Subcutaneous adipose tissue (tissue), 4 donors: Measurements from ENCODE around the gene PACRG. TPM values are rescaled to one million over a fixed set of nuclear protein-coding genes. Genes with fewer than 3 reads are reported as not detected.

ENCODE experiments used
- CTCF ChIP-seq: fragments of 450-650 bp; IDR thresholded peaks from one replicate; pipeline ENCODE4 v1.5.1; 2016; ENCODE audit warnings: low read depth, mild to moderate bottlenecking, control low read depth, antibody characterized with exemption, moderate library complexity
- total RNA-seq, 4 donors: library from RNA; depleted of rRNA; stranded (reverse); fragments of >200 nt; gene quantifications; one replicate each; pipeline ENCODE4 v1.1.0, GENCODE V29; 2016

Gene PACRG
- total RNA-seq, 4 donors from 2014 or later, result 0.34 TPM; not detected in 3

GRCh38 chr6:163249651-163250101, 521.9 kb downstream of the PACRG start:
- TF ChIP-seq CTCF, result no peak

GRCh38 chr6:163250116-163250515, 522.3 kb downstream of the PACRG start:
- TF ChIP-seq CTCF, result no peak

- no peak for TF ChIP-seq CTCF
Measured at GRCh38 chr6:163252061-163252591, 524.4 kb downstream of the PACRG start.

GRCh38 chr6:163253556-163254213, 525.9 kb downstream of the PACRG start:
- no peak for TF ChIP-seq CTCF

- no peak for TF ChIP-seq CTCF
Measured at GRCh38 chr6:163254341-163254835, 526.6 kb downstream of the PACRG start.

- TF ChIP-seq CTCF, result no peak
Measured at GRCh38 chr6:163255265-163255664, 527.5 kb downstream of the PACRG start.

GRCh38 chr6:163259689-163260088, 531.9 kb downstream of the PACRG start:
- no peak for TF ChIP-seq CTCF
